Colonic mucosa (tissue), 4 donors: ENCODE measurements around the gene ETNK2. TPM values are rescaled to one million over a fixed set of nuclear protein-coding genes. Genes with fewer than 3 reads are reported as not detected.
A peak's percentile ranks its signal among the peaks of the same experiment; 100 is the strongest.

Experiments used
- DNase-seq: peaks from one replicate; pipeline ENCODE4 v3.0.0-alpha.2; 2020
- H3K27ac ChIP-seq: fragments of 200-600 bp; one replicate; pipeline ENCODE4 v1.8.0; 2021
- H3K27me3 ChIP-seq: fragments of 200-600 bp; one replicate; pipeline ENCODE4 v1.8.0; 2021
- H3K36me3 ChIP-seq: fragments of 200-600 bp; one replicate; pipeline ENCODE4 v1.8.0; 2021
- H3K4me1 ChIP-seq: fragments of 200-600 bp; one replicate; pipeline ENCODE4 v1.8.0; 2021; ENCODE audit warnings: mild to moderate bottlenecking
- H3K4me3 ChIP-seq: fragments of 200-600 bp; one replicate; pipeline ENCODE4 v1.8.0; 2021
- H3K9ac ChIP-seq, 2 donors: one replicate each; pipeline ENCODE4 v1.7.0; 2013; ENCODE audit warnings: control low read depth in 2 of 2, low read depth in 2 of 2, low read length in 2 of 2
- H3K9me3 ChIP-seq: fragments of 200-600 bp; one replicate; pipeline ENCODE4 v1.8.0; 2021
- intact Hi-C: fragments of 100-400 bp; cut with DNase I; formaldehyde crosslinking; loops from one replicate; pipeline ENCODE4 v1.14.1; 2022
- total RNA-seq, 2 donors: library from RNA; stranded (reverse); fragmentation: NEBNext Ultra II Directional in 1 of 2; extraction: Animal tissue kit (Norgen Biotek cat#: 25700) in 1 of 2; gene quantifications; one replicate each; pipeline ENCODE4 v1.2.1, GENCODE V29; 2021
- TF ChIP-seq, protein P1 (sequence below): fragments of 200-600 bp; IDR thresholded peaks from one replicate; pipeline ENCODE4 v1.8.0; 2022; ENCODE audit warnings: antibody characterized with exemption, mild to moderate bottlenecking
- donor health status: healthy.
- donor health status: DM: no; HTN: no; CAD: no.
- donor health status: DM: no; HTN: no; CAD: no.

Gene ETNK2
- total RNA-seq, 2 donors from 2014 or later = 0.40 to 1.2 TPM

DNA sequence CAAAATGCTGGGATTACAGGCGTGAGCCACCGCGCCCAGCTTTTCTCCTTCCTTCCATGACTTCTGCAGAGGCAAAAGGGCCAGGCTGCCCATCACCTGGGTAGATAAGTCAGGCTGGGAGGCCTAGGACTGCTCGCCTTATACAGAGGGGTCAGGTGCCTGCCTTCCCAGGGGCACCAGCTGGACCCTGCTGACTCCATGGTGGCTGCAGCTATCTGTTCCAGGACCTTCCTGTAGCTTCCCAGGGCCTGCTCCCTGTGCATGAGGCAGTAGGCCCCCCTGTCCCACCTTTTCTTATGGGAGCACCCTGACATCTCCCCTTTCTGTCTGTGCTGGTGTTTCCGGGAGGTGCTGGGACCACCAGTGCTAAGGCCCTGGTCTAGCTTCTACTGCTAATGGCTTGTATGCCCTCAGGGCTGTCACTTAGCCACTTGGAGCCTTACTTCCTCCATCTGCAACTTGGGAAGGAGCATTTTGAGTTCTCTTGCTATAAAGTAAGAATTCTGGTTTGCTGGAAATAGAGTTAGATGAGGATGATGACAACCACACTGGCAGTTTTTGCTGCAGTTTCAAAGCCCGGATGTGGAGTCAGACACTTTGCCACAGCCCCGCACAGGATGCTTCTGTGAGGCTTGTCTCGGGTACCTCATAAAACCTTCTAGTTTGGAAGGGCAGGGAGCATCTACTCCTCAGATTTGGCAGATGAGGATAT, 64.5 kb downstream of the ETNK2 start:
- TF ChIP-seq, protein P1, sequence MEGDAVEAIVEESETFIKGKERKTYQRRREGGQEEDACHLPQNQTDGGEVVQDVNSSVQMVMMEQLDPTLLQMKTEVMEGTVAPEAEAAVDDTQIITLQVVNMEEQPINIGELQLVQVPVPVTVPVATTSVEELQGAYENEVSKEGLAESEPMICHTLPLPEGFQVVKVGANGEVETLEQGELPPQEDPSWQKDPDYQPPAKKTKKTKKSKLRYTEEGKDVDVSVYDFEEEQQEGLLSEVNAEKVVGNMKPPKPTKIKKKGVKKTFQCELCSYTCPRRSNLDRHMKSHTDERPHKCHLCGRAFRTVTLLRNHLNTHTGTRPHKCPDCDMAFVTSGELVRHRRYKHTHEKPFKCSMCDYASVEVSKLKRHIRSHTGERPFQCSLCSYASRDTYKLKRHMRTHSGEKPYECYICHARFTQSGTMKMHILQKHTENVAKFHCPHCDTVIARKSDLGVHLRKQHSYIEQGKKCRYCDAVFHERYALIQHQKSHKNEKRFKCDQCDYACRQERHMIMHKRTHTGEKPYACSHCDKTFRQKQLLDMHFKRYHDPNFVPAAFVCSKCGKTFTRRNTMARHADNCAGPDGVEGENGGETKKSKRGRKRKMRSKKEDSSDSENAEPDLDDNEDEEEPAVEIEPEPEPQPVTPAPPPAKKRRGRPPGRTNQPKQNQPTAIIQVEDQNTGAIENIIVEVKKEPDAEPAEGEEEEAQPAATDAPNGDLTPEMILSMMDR = no peak
- H3K9ac ChIP-seq = peak overlapping the region in 1 of 2 donors; percentile 13
- no peaks in the 10 kb centered on the region for H3K36me3 ChIP-seq
- intact Hi-C loops = no loop called here
- no peaks in the 10 kb centered on the region for H3K27me3 ChIP-seq
- H3K4me1 ChIP-seq = peaks cover 16% of the 10 kb centered on the region
- H3K4me3 ChIP-seq = no peak overlapping the region
- H3K9me3 ChIP-seq = no peaks in the 10 kb centered on the region
- no peak overlapping the region for H3K27ac ChIP-seq
- DNase-seq = no peak

DNA sequence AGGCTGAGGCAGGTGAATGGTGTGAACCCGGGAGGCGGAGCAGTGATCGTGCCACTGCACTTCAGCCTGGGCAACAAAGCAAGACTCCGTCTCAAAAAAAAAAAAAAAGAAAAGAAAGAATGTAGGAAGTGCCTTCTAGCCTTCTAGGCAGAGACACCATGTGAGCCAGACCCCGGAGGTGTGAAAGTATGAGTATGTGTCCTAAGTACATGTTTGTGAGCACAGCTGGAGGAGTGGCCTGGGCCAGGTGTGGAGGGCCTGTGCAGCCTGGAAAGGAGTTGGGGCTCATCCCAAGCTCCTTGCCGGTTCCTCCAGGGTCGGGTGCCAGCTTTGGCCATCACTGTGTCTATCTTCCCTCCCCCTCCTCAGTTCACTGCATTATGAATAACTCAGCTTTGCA, 66.0 kb downstream of the ETNK2 start:
- no peaks in the 10 kb centered on the region for H3K9me3 ChIP-seq
- no peak overlapping the region for H3K9ac ChIP-seq
- H3K27me3 ChIP-seq = no peaks in the 10 kb centered on the region
- H3K4me1 ChIP-seq = peaks cover 16% of the 10 kb centered on the region
- H3K27ac ChIP-seq = no peak overlapping the region
- TF ChIP-seq, protein P1 = no peak
- intact Hi-C loops = no loop called here
- no peaks in the 10 kb centered on the region for H3K36me3 ChIP-seq
- DNase-seq = no peak
- no peak overlapping the region for H3K4me3 ChIP-seq

GRCh38 chr1:204084247-204084772, 67.5 kb downstream of the ETNK2 start:
- DNase-seq = peak; percentile 61
- no peak overlapping the region for H3K4me3 ChIP-seq
- H3K27me3 ChIP-seq = no peaks in the 10 kb centered on the region
- no peaks in the 10 kb centered on the region for H3K9me3 ChIP-seq
- peak overlapping the region; percentile 8 to 38 for H3K9ac ChIP-seq
- intact Hi-C loops = no loop called here
- H3K4me1 ChIP-seq = peaks cover 16% of the 10 kb centered on the region
- H3K27ac ChIP-seq = peak overlapping the region; percentile 35
- TF ChIP-seq, protein P1 = no peak
- no peaks in the 10 kb centered on the region for H3K36me3 ChIP-seq

GRCh38 chr1:204083491-204083890, 68.4 kb downstream of the ETNK2 start:
- no peak for DNase-seq

GRCh38 chr1:204081791-204082513, 69.9 kb downstream of the ETNK2 start:
- TF ChIP-seq, protein P1 = no peak
- Histone ChIP-seq H3K27me3 (no peaks in the 10 kb centered on the region), H3K4me1 (peaks cover 9% of the 10 kb centered on the region), H3K36me3 (no peaks in the 10 kb centered on the region), H3K9ac (peak overlapping the region in 1 of 2 donors; percentile 12), H3K9me3 (no peaks in the 10 kb centered on the region), H3K27ac (no peak overlapping the region), H3K4me3 (no peak overlapping the region)
- DNase-seq = no peak
- intact Hi-C loops = no loop called here

More at GRCh38 chr1:204083491-204083890, 68.4 kb downstream of the ETNK2 start:
- H3K27ac ChIP-seq = no peak overlapping the region
- no peaks in the 10 kb centered on the region for H3K36me3 ChIP-seq
- H3K9me3 ChIP-seq = no peaks in the 10 kb centered on the region
- no peaks in the 10 kb centered on the region for H3K27me3 ChIP-seq
- intact Hi-C loops = no loop called here
- H3K9ac ChIP-seq = peak overlapping the region in 1 of 2 donors; percentile 38
- TF ChIP-seq, protein P1 = no peak
- H3K4me3 ChIP-seq = no peak overlapping the region
- H3K4me1 ChIP-seq = peaks cover 12% of the 10 kb centered on the region
